ENCODE results near the gene DOK5.

The DOK5 gene

GRCh38 chr20:54557806-54558590 is 82.6 kb downstream of the DOK5 start:
- DNase-seq (ENCODE audit: low read depth in 2 of 2), result no peak

DNA sequence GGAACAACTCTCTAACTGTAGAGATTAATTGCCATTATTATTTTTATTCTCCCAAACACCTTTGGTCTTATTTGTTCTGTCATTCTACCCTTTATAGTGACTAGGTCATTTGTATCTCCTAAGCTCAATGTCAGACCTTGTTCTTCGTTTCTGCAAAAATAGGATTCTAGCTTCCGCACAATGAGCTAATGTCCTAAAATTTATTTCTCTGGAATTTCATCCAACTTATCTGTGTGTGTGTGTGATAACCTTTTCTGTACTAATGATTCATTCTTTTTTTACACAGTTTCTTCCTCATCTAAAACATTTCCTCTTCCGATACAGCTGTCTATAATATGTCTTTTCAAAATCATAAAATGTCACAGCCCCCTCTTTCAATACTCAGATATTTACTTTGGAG is 84.5 kb downstream of the DOK5 start:
- DNase-seq (ENCODE audit: low read depth in 2 of 2), result no peak

- DNase-seq (ENCODE audit: low read depth in 2 of 2), result no peak
Measured at GRCh38 chr20:54560357-54560756, 85.0 kb downstream of the DOK5 start.

- DNase-seq (ENCODE audit: low read depth in 2 of 2), result no peak
Measured at GRCh38 chr20:54565255-54565654, 89.9 kb downstream of the DOK5 start.

DNA sequence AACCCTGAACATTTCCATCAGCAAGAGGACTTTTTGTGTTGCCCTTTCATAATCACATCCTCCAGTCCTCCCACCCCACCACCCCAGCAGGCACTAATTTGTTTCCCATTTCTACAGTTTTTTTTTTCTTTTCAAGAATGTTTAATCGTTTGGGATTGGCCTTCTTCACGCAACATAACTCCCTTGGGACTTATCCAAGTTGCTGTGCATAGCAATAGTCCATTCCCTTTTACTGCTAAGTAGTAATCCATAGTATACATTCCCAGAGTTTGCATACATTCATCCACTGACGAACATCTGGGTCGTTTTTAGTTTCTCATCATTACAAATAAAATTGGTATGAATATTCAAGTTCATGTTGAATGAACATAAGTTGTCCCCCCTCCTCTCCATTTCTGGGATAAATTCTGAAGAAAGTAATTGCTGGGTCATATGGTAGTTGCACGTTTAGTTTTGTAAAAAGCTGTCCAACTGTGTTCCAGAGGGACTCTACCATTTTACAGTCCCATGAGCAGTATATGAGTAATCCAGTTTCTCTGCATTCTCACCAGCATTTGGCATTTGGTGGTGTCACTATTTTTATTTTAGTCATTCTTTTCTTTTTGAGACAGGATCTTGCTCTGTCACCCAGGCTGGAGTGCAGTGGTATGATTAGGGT is 90.8 kb downstream of the DOK5 start:
- DNase-seq (ENCODE audit: low read depth in 2 of 2), result no peak

DNA sequence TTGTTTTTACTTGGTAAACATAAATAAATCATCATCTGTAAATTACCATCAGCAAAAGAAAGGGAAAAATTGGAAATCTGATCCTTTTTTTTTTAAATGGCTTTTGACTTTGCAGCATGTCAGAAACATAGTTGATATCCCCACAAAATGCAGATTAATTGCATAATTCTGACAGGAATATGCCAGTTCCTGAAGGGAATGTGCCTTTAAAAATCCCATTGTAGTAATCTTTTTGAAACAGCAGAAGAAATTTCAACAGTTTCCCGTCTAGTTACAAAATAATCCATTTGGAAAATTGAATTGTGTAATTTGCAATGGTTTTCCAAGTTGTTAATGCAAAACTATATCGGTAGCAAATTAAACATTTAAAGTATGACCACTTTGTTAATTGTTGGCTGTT is 95.2 kb downstream of the DOK5 start:
- DNase-seq (ENCODE audit: low read depth in 2 of 2), result no peak

DNA sequence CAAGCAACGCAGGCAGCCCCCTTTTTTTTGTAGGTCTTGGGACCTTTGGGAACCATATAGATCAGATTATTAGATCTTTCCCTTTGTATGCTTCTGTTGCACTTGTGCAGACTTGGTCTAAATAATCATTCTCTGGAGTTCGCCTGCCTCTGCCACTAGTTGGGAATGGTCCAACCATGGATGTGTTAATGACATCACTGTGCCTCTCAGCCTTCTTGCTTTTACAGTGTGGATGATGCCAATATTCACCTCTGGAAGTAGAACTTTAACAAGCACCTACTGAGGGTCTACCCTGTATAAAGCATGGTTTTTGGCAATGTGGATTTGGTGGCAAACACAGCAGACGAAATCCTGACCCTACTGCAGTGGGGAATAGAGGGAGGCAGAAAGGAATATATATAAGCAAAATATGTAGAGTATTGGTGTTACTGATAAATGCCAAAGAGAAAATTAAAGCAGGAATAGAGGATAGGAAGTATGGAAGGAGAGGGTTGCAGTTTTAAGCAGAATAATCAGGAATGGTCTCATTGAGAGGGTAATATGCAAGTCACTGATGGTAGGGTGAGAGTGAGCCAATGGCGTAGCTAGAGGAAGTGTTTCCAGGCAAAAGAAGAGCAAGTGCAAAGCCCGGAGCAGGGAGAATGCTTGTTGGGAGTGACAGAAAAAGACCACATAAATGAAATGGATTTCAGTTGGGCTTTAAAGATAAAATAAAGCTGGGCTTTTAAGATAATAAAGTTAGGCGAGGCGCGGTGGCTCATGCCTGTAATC is 97.5 kb downstream of the DOK5 start:
- no peak for DNase-seq (ENCODE audit: low read depth in 2 of 2)

DNA sequence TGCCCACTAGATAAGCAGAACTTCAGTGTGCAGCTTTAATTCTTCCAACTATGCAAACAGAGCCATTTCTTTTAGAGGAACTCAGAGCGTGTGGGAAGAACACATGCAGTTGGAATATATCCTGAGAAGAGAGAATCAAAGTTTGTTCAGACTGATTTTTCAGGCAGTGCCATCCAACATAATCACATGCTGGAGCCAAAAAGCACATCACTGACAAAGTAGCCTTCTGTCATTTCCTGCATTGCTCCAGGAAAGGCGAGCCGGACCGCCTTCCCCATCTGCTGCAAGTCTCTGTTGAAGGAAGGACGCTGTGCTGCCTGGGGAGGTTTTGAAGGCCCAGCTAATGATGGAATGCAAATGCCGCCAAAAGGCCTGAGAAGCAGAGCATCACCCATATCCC is 98.4 kb downstream of the DOK5 start:
- DNase-seq (ENCODE audit: low read depth in 2 of 2), result no peak

GRCh38 chr20:54576518-54576917 is 101.1 kb downstream of the DOK5 start:
- DNase-seq (ENCODE audit: low read depth in 2 of 2), result no peak

- DNase-seq (ENCODE audit: low read depth in 2 of 2), result no peak
Measured at GRCh38 chr20:54577637-54578036, 102.2 kb downstream of the DOK5 start.

GRCh38 chr20:54585217-54585616 is 109.8 kb downstream of the DOK5 start:
- DNase-seq (ENCODE audit: low read depth in 2 of 2), result no peak

DNA sequence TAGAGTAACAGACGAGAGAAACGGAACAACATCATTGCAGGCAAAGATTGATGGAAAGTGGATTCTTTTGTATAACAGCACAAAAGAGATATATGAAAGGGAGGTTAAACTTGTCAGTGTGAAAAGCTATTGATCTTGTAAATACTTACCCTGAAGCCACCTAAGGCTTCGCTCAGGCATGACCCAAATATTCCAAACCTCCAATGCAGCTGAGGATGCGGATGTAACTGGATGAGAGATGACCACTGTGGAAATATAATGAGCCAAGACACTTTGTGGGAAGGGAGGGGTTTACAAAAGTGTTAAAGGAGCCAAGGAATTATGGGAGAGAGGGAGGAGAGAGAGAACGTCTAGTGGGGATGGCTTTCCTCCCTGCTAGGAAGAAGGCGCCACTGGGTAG is 112.0 kb downstream of the DOK5 start:
- DNase-seq (ENCODE audit: low read depth in 2 of 2), result no peak

- no peak for DNase-seq (ENCODE audit: low read depth in 2 of 2)
Measured at GRCh38 chr20:54589402-54590030, 114.1 kb downstream of the DOK5 start.

DNA sequence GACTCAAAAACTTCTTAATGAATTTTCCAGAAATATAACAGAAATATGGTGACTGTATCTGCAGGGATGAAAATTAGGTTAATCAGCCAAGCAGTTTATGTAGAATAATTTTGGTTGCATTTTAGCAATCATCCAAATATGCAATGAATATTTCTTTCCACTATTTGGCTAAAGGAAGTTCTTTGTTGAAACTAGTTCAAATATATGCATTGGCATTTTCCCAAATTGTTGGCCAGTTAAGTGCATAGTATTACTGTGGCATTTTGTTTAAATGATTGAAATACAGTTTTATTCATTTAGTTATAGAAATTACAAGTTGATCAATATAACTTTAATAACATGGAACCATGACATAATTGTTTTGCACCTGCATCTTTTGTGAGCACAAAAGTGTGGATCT is 115.5 kb downstream of the DOK5 start:
- DNase-seq (ENCODE audit: low read depth in 2 of 2), result no peak

- no peak for DNase-seq (ENCODE audit: low read depth in 2 of 2)
Measured at GRCh38 chr20:54596651-54597050, 121.3 kb downstream of the DOK5 start.

DNA sequence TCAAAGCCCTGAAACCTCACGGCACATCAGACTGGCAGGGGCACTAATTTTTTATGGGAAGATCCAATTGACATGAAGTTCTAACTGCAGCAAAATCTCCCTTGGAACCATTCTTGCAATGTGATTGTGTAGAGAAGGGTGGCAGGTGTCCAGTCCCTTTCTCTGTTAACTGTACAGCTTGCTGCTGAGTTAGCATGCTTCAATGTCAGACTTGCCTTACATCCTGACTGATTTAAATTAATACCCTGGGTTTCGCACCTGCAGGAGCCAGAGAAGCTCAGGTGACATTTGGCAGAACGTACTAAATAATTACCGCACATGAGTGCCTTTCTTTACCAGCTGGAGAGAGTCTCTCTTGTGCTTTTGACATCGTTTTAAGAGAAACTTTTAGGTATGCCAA is 123.0 kb downstream of the DOK5 start:
- DNase-seq (ENCODE audit: low read depth in 2 of 2), result no peak

DNA sequence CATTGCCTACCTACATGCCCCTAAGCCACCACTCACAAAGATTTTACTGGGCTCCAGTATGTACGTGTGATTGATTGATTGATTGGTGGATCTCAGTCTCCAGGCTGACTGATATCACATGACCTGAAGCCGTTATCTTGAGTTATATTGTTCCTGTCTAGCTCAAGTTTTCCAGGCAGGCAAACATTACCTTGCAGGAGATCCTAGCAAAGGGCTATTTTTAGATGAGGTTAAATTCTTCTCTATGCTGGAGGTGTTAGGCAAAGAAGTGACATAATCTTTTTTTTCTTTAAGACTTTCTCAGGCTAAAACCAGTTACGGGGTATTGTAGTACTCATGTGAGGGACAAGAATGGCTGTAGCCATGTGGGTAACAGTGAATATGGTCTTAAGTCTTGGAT is 125.2 kb downstream of the DOK5 start:
- no peak for DNase-seq (ENCODE audit: low read depth in 2 of 2)

DNA sequence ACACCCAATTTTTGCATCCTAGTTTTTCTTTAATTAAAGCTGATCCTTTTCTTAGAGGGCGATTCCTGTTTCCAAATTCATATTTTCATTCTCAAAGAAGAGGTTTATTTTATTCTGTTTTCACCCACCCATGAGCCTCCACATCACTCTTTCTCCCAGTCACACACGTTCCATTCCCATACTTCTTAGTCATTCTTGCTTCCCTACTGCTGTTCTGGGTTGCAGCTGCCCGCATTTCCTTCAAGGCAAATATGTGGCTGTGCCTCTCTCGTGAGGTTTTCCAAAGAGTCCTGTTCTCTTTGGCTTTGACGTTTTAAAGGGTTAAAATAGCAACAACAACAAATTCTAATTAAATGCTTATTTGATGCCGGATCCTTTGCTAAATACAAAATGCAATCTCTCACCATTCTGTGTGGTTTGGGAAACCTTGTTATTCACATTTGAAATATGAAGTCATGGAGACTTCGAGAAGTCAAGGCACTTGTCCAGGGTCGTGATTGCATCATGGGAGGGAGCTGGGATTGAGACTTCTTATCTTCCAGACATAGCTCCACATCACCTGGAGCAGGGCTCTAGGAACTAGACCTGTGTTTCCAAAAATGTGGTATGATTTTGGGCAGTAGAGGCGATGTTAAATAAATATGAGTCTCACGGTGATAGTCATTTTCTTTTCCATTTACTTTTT is 126.6 kb downstream of the DOK5 start:
- DNase-seq (ENCODE audit: low read depth in 2 of 2), result no peak

GRCh38 chr20:54605319-54605718 is 129.9 kb downstream of the DOK5 start:
- DNase-seq (ENCODE audit: low read depth in 2 of 2), result no peak

GRCh38 chr20:54606380-54606779 is 131.0 kb downstream of the DOK5 start:
- DNase-seq (ENCODE audit: low read depth in 2 of 2), result no peak

GRCh38 chr20:54608039-54608745 is 132.8 kb downstream of the DOK5 start:
- DNase-seq (ENCODE audit: low read depth in 2 of 2), result no peak
